H1 (cell line): ENCODE data around the gene TMA7. TPM values are rescaled to one million over a fixed set of nuclear protein-coding genes. Genes with fewer than 3 reads are reported as not detected.
A peak's percentile ranks its signal among the peaks of the same experiment; 100 is the strongest.

Experiments
- ASH2L ChIP-seq: fragments of 200-600, 300-600 bp; sonication (generic); IDR thresholded peaks from one replicate; pipeline ENCODE4 v1.7.1; 2017; ENCODE audit warnings: low read length
- CHD2 ChIP-seq: IDR thresholded peaks from 2 replicates; pipeline ENCODE4 v1.6.1; 2012; ENCODE audit warnings: low read length, improper control_type of control experiment
- CREB1 ChIP-seq: IDR thresholded peaks from 2 replicates; pipeline ENCODE4 v1.6.1; 2012; ENCODE audit warnings: inconsistent platforms
- CTCF ChIP-seq, 3 experiments: IDR thresholded peaks; 1 replicate in 2 of 3; 2 replicates in 1 of 3; pipeline versions ENCODE4 v1.5.1 to v1.6.1; 2011; ENCODE audit warnings: low read length in 3 of 3, mild to moderate bottlenecking in 3 of 3, inconsistent platforms in 2 of 3, low read depth in 1 of 3, moderate library complexity in 1 of 3; ENCODE audit not compliant: insufficient read depth in 1 of 3; ENCODE audit errors: control extremely low read depth in 1 of 3
- EGR1 ChIP-seq: IDR thresholded peaks from 2 replicates; pipeline ENCODE4 v1.6.1; 2011; ENCODE audit warnings: low read depth, low read length, borderline replicate concordance
- EZH2 ChIP-seq: fragments of 200-600 bp; sonication (generic); IDR thresholded peaks from 2 replicates; pipeline ENCODE4 v1.7.1; 2012; ENCODE audit warnings: low read depth, mild to moderate bottlenecking, moderate library complexity, low read length, inconsistent platforms; ENCODE audit not compliant: severe bottlenecking
- GTF2F1 ChIP-seq: IDR thresholded peaks from 2 replicates; pipeline ENCODE4 v1.6.1; 2012; ENCODE audit warnings: low read depth, low read length, improper control_type of control experiment, borderline replicate concordance
- HDAC6 ChIP-seq: IDR thresholded peaks from one replicate; pipeline ENCODE4 v1.7.1; 2012; ENCODE audit warnings: low read depth, mild to moderate bottlenecking, inconsistent platforms, low read length, moderate library complexity
- JUN ChIP-seq: IDR thresholded peaks from 2 replicates; pipeline ENCODE4 v1.6.1; 2011; ENCODE audit warnings: low read depth, mild to moderate bottlenecking, improper control_type of control experiment, low read length
- JUND ChIP-seq: IDR thresholded peaks from 2 replicates; pipeline ENCODE4 v1.6.1; 2011; ENCODE audit warnings: mild to moderate bottlenecking, improper control_type of control experiment, low read length
- KDM5A ChIP-seq: fragments of 200-600 bp; IDR thresholded peaks from 2 replicates; pipeline ENCODE4 v1.7.1; 2012; ENCODE audit warnings: mild to moderate bottlenecking, low read length, inconsistent platforms, mixed read lengths
- NANOG ChIP-seq: IDR thresholded peaks from 2 replicates; pipeline ENCODE4 v1.6.1; 2011; ENCODE audit warnings: low read length, low read depth, mild to moderate bottlenecking, inconsistent platforms; ENCODE audit not compliant: insufficient read depth, poor library complexity, severe bottlenecking
- NRF1 ChIP-seq: IDR thresholded peaks from 2 replicates; pipeline ENCODE4 v1.6.1; 2011; ENCODE audit warnings: mild to moderate bottlenecking, low read depth, low read length, improper control_type of control experiment
- POLR2AphosphoS5 ChIP-seq: IDR thresholded peaks from 2 replicates; pipeline ENCODE4 v1.6.1; 2011; ENCODE audit warnings: low read depth, low read length
- POU5F1 ChIP-seq: IDR thresholded peaks from 2 replicates; pipeline ENCODE4 v1.6.1; 2011; ENCODE audit warnings: low read depth, mild to moderate bottlenecking, low read length, moderate library complexity
- RFX5 ChIP-seq: IDR thresholded peaks from 2 replicates; pipeline ENCODE4 v1.6.1; 2011; ENCODE audit warnings: low read depth, low read length, improper control_type of control experiment, borderline replicate concordance
- RXRA ChIP-seq: IDR thresholded peaks from 2 replicates; pipeline ENCODE4 v1.6.1; 2011; ENCODE audit warnings: low read depth, mild to moderate bottlenecking, low read length, moderate library complexity; ENCODE audit not compliant: insufficient read depth
- SIN3A ChIP-seq, 2 experiments: IDR thresholded peaks in 1 of 2; conservative IDR thresholded peaks in 1 of 2; 2 replicates each; pipeline ENCODE4 v1.6.1; 2011 to 2012; ENCODE audit warnings: low read length in 2 of 2, improper control_type of control experiment in 1 of 2, low read depth in 1 of 2, mild to moderate bottlenecking in 1 of 2
- SP1 ChIP-seq: IDR thresholded peaks from 2 replicates; pipeline ENCODE4 v1.6.1; 2011; ENCODE audit warnings: low read depth, low read length
- SP2 ChIP-seq: IDR thresholded peaks from 2 replicates; pipeline ENCODE4 v1.6.1; 2012; ENCODE audit warnings: mild to moderate bottlenecking, low read length, inconsistent platforms
- SRF ChIP-seq: IDR thresholded peaks from 2 replicates; pipeline ENCODE4 v1.6.1; 2011; ENCODE audit warnings: mild to moderate bottlenecking, low read depth, low read length, moderate library complexity
- TBP ChIP-seq: IDR thresholded peaks from 2 replicates; pipeline ENCODE4 v1.6.1; 2011; ENCODE audit warnings: low read depth, low read length, improper control_type of control experiment
- YY1 ChIP-seq: IDR thresholded peaks from 2 replicates; pipeline ENCODE4 v1.6.1; 2011; ENCODE audit warnings: low read depth, mild to moderate bottlenecking, low read length
- polyA plus RNA-seq, 7 experiments: library from polyadenylated mRNA; depleted of rRNA in 3 of 7; stranded (reverse) in 5 of 7; unstranded in 2 of 7; fragments of >200 nt in 5 of 7; fragments of 200-250 nt in 2 of 7; gene quantifications; 1 replicate in 5 of 7; 2 replicates in 1 of 7; 4 replicates in 1 of 7; pipeline versions ENCODE4 v1.2.1 to v1.2.3, GENCODE V29; 2011 to 2013; ENCODE audit warnings: missing spikeins in 2 of 7, mixed read lengths in 2 of 7
- total RNA-seq: library from RNA; stranded (reverse); fragmentation: NEBNext Ultra II Directional; extraction: Animal tissue kit (Norgen Biotek cat#: 25700); gene quantifications from 2 replicates; pipeline ENCODE4 v1.2.1, GENCODE V29; 2021

The TMA7 gene
- total and polyA plus RNA-seq, 2 of the 8 experiments (the other 6 are each of a cell fraction or from before 2014, with no cell fraction given): 138 to 305 TPM

GRCh38 chr3:48446425-48447193 is 6.6 kb downstream of the TMA7 start, which contains the start of gene ATRIP (continued):
- peak; percentile 87 for TF ChIP-seq SRF
- peak; percentile 71; the same call in 1 of the 2 replicates for TF ChIP-seq GTF2F1
- TF ChIP-seq RFX5: no peak
- TF ChIP-seq TBP: peak; percentile 95
- TF ChIP-seq JUN: no peak
- TF ChIP-seq CHD2: peak; percentile 69
- no peak for TF ChIP-seq CTCF (IDR thresholded peaks at IDR 0.05; ENCODE audit: control extremely low read depth in 1 of 3, insufficient read depth in 1 of 3, low read depth in 1 of 3, low read length in 3 of 3)
- no peak for TF ChIP-seq RXRA
- TF ChIP-seq SP2: no peak
- peak; percentile 41 to 97; a peak in 2 of 4 replicates for TF ChIP-seq SIN3A (conservative IDR thresholded peaks at IDR 0.05 in 1 of 2, IDR thresholded peaks at IDR 0.05 in 1 of 2; ENCODE audit: low read depth in 1 of 2, low read length in 2 of 2)
- TF ChIP-seq POU5F1: no peak
- TF ChIP-seq POLR2AphosphoS5: peak; percentile 96
- TF ChIP-seq HDAC6: no peak
- peak; percentile 91 for TF ChIP-seq KDM5A
- no peak for TF ChIP-seq EZH2
- no peak for TF ChIP-seq NRF1
- TF ChIP-seq NANOG: no peak
- peak; percentile 85 for TF ChIP-seq SP1
- peak; percentile 92 for TF ChIP-seq ASH2L
- TF ChIP-seq EGR1: no peak
- TF ChIP-seq JUND: no peak
- peak; percentile 99 for TF ChIP-seq CREB1
- peak; percentile 26; the same call in 1 of the 2 replicates for TF ChIP-seq YY1
